Subcutaneous adipose tissue (tissue), 4 donors: ENCODE results near the gene OR5K2. TPM values are rescaled to one million over a fixed set of nuclear protein-coding genes. Genes with fewer than 3 reads are reported as not detected.

Source experiments
- total RNA-seq, 4 donors: library from RNA; depleted of rRNA; stranded (reverse); fragments of >200 nt; gene quantifications; one replicate each; pipeline ENCODE4 v1.1.0, GENCODE V29; 2016
- TF ChIP-seq, protein P1 (sequence below): fragments of 450-650 bp; IDR thresholded peaks from one replicate; pipeline ENCODE4 v1.5.1; 2016; ENCODE audit warnings: low read depth, mild to moderate bottlenecking, control low read depth, antibody characterized with exemption, moderate library complexity

Gene OR5K2
- total RNA-seq, 4 donors from 2014 or later, result not detected

GRCh38 chr3:98508582-98508981 lies 11.1 kb downstream of the OR5K2 start:
- TF ChIP-seq, protein P1, sequence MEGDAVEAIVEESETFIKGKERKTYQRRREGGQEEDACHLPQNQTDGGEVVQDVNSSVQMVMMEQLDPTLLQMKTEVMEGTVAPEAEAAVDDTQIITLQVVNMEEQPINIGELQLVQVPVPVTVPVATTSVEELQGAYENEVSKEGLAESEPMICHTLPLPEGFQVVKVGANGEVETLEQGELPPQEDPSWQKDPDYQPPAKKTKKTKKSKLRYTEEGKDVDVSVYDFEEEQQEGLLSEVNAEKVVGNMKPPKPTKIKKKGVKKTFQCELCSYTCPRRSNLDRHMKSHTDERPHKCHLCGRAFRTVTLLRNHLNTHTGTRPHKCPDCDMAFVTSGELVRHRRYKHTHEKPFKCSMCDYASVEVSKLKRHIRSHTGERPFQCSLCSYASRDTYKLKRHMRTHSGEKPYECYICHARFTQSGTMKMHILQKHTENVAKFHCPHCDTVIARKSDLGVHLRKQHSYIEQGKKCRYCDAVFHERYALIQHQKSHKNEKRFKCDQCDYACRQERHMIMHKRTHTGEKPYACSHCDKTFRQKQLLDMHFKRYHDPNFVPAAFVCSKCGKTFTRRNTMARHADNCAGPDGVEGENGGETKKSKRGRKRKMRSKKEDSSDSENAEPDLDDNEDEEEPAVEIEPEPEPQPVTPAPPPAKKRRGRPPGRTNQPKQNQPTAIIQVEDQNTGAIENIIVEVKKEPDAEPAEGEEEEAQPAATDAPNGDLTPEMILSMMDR, result no peak

- TF ChIP-seq, protein P1, result no peak
Observed at GRCh38 chr3:98512576-98512975, 15.1 kb downstream of the OR5K2 start.

DNA sequence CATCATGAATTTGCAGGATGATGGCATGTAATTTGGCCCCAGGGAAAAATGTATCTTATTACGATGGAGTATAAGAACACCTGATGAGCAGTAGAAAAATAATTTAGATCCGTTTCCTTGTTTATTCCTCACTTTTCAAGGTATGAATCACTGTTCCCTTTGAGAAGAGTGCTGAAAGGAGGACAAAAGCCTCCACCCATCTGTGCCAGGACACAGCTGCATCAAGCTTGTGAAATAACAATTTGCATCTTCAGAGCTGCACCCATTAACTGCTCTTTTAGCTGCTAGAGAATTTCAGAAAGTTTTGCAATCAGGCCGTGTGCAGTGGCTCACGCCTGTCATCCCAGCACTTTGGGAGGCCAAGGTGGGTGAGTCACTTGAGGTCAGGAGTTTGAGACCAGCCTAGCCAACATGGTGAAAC lies 15.6 kb downstream of the OR5K2 start:
- TF ChIP-seq, protein P1, result no peak

DNA sequence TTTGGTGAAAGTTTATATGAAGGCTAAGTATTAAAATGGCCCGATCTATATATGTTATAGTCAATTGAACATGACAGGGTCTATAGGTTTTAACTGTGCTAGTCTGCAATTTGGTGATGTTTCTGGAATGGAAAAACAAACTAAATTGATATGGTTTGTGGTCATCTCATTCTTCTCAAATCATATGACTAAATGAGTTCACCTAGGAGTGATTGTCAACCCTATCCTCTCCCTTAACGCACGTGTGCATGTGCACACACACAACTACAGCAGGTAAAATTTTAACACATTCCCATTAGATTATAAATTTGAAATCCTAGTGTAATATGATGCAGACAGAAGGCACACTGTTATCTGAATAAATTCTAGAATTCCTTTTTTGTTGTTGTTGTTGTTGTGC lies 16.3 kb downstream of the OR5K2 start:
- TF ChIP-seq, protein P1, result no peak

GRCh38 chr3:98514948-98515347 lies 17.5 kb downstream of the OR5K2 start:
- TF ChIP-seq, protein P1, result no peak

DNA sequence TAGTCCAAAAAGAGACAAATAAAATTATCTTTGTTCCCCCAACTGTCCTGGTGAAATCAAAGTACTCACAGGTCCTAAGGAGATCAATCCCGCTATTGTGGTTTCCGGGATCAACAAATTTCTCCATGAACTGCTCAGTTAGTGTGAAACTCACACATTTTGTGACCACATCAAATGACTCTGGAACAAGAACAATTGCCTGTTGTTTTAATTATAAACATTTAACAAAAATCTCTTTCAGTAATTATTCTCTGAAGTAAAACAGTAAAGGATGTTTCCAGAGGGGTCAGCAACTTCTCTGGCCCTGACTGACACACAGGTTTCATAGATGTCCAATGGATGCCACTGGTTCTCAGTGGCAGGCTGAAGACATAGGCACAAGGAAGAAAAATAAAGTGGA lies 21.3 kb downstream of the OR5K2 start:
- TF ChIP-seq, protein P1, result no peak

GRCh38 chr3:98519351-98519750 lies 21.9 kb downstream of the OR5K2 start:
- TF ChIP-seq, protein P1, result no peak
